Measurements from ENCODE around the gene KCNH1.
"Not testable (repeated sequence)": the region's sequence is repeated elsewhere in the genome, so short reads cannot be mapped to it uniquely, and the experiment has no call there.

Gene KCNH1

GRCh38 chr1:211099393-211099792 lies 34.6 kb downstream of the KCNH1 start:
- DNase-seq (ENCODE audit: low spot score): no peak

- no peak for DNase-seq (ENCODE audit: low spot score)
Measured at GRCh38 chr1:211095381-211095780, 38.6 kb downstream of the KCNH1 start.

GRCh38 chr1:211092955-211093354 lies 41.0 kb downstream of the KCNH1 start:
- DNase-seq (ENCODE audit: low spot score): no peak

- DNase-seq (ENCODE audit: low spot score): no peak
Measured at GRCh38 chr1:211091867-211092266, 42.1 kb downstream of the KCNH1 start.

GRCh38 chr1:211089536-211089935 lies 44.4 kb downstream of the KCNH1 start:
- DNase-seq (ENCODE audit: low spot score): no peak

- no peak for DNase-seq (ENCODE audit: low spot score)
Measured at GRCh38 chr1:211088156-211088555, 45.8 kb downstream of the KCNH1 start.

- DNase-seq (ENCODE audit: low spot score): no peak
Measured at GRCh38 chr1:211082824-211083223, 51.1 kb downstream of the KCNH1 start.

- not testable (repeated sequence) for DNase-seq (ENCODE audit: low spot score)
Measured at GRCh38 chr1:211081447-211081846, 52.5 kb downstream of the KCNH1 start.

- DNase-seq (ENCODE audit: low spot score): peak; percentile 17
Measured at GRCh38 chr1:211068976-211069375, 65.0 kb downstream of the KCNH1 start.

GRCh38 chr1:211066781-211067384 lies 67.1 kb downstream of the KCNH1 start:
- DNase-seq (ENCODE audit: low spot score): no peak

- DNase-seq (ENCODE audit: low spot score): not testable (repeated sequence)
Measured at GRCh38 chr1:211041838-211042237, 92.1 kb downstream of the KCNH1 start.

GRCh38 chr1:211037095-211037494 lies 96.9 kb downstream of the KCNH1 start:
- DNase-seq (ENCODE audit: low spot score): peak; percentile 92

- no peak for DNase-seq (ENCODE audit: low spot score)
Measured at GRCh38 chr1:211036381-211037060, 97.4 kb downstream of the KCNH1 start.

GRCh38 chr1:211035821-211036380 lies 98.0 kb downstream of the KCNH1 start:
- DNase-seq (ENCODE audit: low spot score): no peak

- no peak for DNase-seq (ENCODE audit: low spot score)
Measured at GRCh38 chr1:211033921-211034525, 99.9 kb downstream of the KCNH1 start.

GRCh38 chr1:211024901-211025300 lies 109.0 kb downstream of the KCNH1 start:
- no peak for DNase-seq (ENCODE audit: low spot score)

- DNase-seq (ENCODE audit: low spot score): no peak
Measured at GRCh38 chr1:211019266-211019665, 114.7 kb downstream of the KCNH1 start.

- no peak for DNase-seq (ENCODE audit: low spot score)
Measured at GRCh38 chr1:211018690-211019089, 115.3 kb downstream of the KCNH1 start.

- peak; percentile 58 for DNase-seq (ENCODE audit: low spot score)
Measured at GRCh38 chr1:211017075-211017718, 116.8 kb downstream of the KCNH1 start.

GRCh38 chr1:211014275-211014674 lies 119.7 kb downstream of the KCNH1 start:
- DNase-seq (ENCODE audit: low spot score): no peak

- no peak for DNase-seq (ENCODE audit: low spot score)
Measured at GRCh38 chr1:211013346-211014240, 120.4 kb downstream of the KCNH1 start.

- DNase-seq (ENCODE audit: low spot score): not testable (repeated sequence)
Measured at GRCh38 chr1:211011128-211011527, 122.8 kb downstream of the KCNH1 start.
